H1 (cell line): ENCODE data around the gene CEP95. TPM values are rescaled to one million over a fixed set of nuclear protein-coding genes. Genes with fewer than 3 reads are reported as not detected.
A peak's percentile ranks its signal among the peaks of the same experiment; 100 is the strongest.

ENCODE experiments used
- CTCF ChIA-PET: fragments of 300-600 bp; sonication (Branson Sonifier 250); formaldehyde crosslinking; loops from one replicate; lab custom pipeline; 2021; ENCODE audit not compliant: partially characterized antibody; lab: Charles Lee
- POLR2A ChIA-PET: fragments of 300-600 bp; sonication (Branson Sonifier 250); formaldehyde crosslinking; loops from one replicate; lab custom pipeline; 2021; ENCODE audit warnings: inconsistent platforms; ENCODE audit not compliant: partially characterized antibody; lab: Charles Lee
- DNase-seq, 2 experiments: peaks; one replicate each; pipeline versions ENCODE4 v3.0.0 to v3.0.0-alpha.2; 2010 to 2022; ENCODE audit warnings: low spot score in 2 of 2, low read depth in 1 of 2, mixed read lengths in 1 of 2
- FAIRE-seq: peaks from 2 replicates; lab custom pipeline; 2011; peaks lifted over from hg19 to GRCh38; lab: Jason Lieb, UNC
- H2AFZ ChIP-seq: 2 replicates; pipeline ENCODE4 v1.8.1; 2012; ENCODE audit warnings: low read length, inconsistent platforms
- H2AK5ac ChIP-seq: 2 replicates; pipeline ENCODE4 v1.6.1; 2013; ENCODE audit warnings: low read depth, low read length
- H2BK120ac ChIP-seq: replicated peaks from 2 replicates; pipeline ENCODE3; 2013; ENCODE audit warnings: low read depth, low read length, inconsistent platforms
- H2BK12ac ChIP-seq: 2 replicates; pipeline ENCODE4 v1.6.1; 2013; ENCODE audit warnings: low read depth, low read length
- H2BK15ac ChIP-seq: 2 replicates; pipeline ENCODE4 v1.6.1; 2013; ENCODE audit warnings: low read length
- H2BK20ac ChIP-seq: 2 replicates; pipeline ENCODE4 v1.6.1; 2013; ENCODE audit warnings: low read length
- H2BK5ac ChIP-seq: 2 replicates; pipeline ENCODE4 v1.6.1; 2013; ENCODE audit warnings: low read depth, low read length
- H3K14ac ChIP-seq: 2 replicates; pipeline ENCODE4 v1.6.1; 2013; ENCODE audit warnings: inconsistent platforms; ENCODE audit not compliant: insufficient read length
- H3K18ac ChIP-seq: 2 replicates; pipeline ENCODE4 v1.6.1; 2013; ENCODE audit warnings: low read length; ENCODE audit errors: extremely low read depth
- H3K23ac ChIP-seq: 2 replicates; pipeline ENCODE4 v1.6.1; 2013; ENCODE audit warnings: inconsistent platforms; ENCODE audit not compliant: insufficient read length
- H3K23me2 ChIP-seq: 2 replicates; pipeline ENCODE4 v1.6.1; 2013; ENCODE audit warnings: low read depth, low read length
- H3K27ac ChIP-seq: 2 replicates; pipeline ENCODE4 v1.6.1; 2011; ENCODE audit warnings: low read depth, low read length, inconsistent platforms
- H3K27me3 ChIP-seq, 4 experiments: replicated peaks in 1 of 4; 1 replicate in 1 of 4; 2 replicates in 3 of 4; pipeline versions ENCODE4 v1.6.1 to v1.8.1; 2011 to 2013; ENCODE audit warnings: low read length in 3 of 4, mild to moderate bottlenecking in 3 of 4, inconsistent platforms in 2 of 4, mixed read lengths in 2 of 4, moderate library complexity in 1 of 4; ENCODE audit not compliant: control insufficient read depth in 3 of 4, insufficient read depth in 3 of 4; ENCODE audit errors: extremely low read depth in 1 of 4
- H3K36me3 ChIP-seq, 4 experiments: 2 replicates each; pipeline versions ENCODE4 v1.6.1 to v1.8.1; 2011 to 2013; ENCODE audit warnings: mild to moderate bottlenecking in 4 of 4, low read length in 3 of 4, moderate library complexity in 2 of 4, control low read depth in 1 of 4, inconsistent platforms in 1 of 4; ENCODE audit not compliant: insufficient read depth in 4 of 4, control insufficient read depth in 2 of 4
- H3K4ac ChIP-seq: replicated peaks from 2 replicates; pipeline ENCODE3; 2013; ENCODE audit warnings: low read length, low read depth, mixed read lengths, inconsistent platforms; ENCODE audit not compliant: insufficient read length
- H3K4me1 ChIP-seq, 4 experiments: replicated peaks in 1 of 4; 1 replicate in 1 of 4; 2 replicates in 3 of 4; pipeline versions ENCODE4 v1.6.1 to v1.8.1; 2011 to 2013; ENCODE audit warnings: low read length in 3 of 4, inconsistent platforms in 2 of 4, mixed read lengths in 1 of 4; ENCODE audit not compliant: insufficient read depth in 4 of 4, control insufficient read depth in 3 of 4
- H3K4me2 ChIP-seq, 2 experiments: 2 replicates each; pipeline versions ENCODE4 v1.6.1 to v1.8.1; 2011 to 2013; ENCODE audit warnings: low read depth in 2 of 2, low read length in 2 of 2, control low read depth in 1 of 2, inconsistent platforms in 1 of 2, mild to moderate bottlenecking in 1 of 2; ENCODE audit not compliant: insufficient read depth in 1 of 2
- H3K4me3 ChIP-seq, 4 experiments: fragments of 200-600, 300-600 bp in 1 of 4; sonication (generic), shearing (Covaris generic), sonication (Bioruptor Twin) in 1 of 4; 2 replicates each; pipeline versions ENCODE4 v1.5.1 to v1.8.1; 2011 to 2016; ENCODE audit warnings: low read length in 4 of 4, low read depth in 3 of 4, control low read depth in 2 of 4, inconsistent platforms in 2 of 4, mild to moderate bottlenecking in 2 of 4, mixed read lengths in 1 of 4, moderate library complexity in 1 of 4; ENCODE audit not compliant: insufficient read depth in 2 of 4; ENCODE audit errors: extremely low read depth in 1 of 4
- H3K56ac ChIP-seq: replicated peaks from 2 replicates; pipeline ENCODE3; 2013; ENCODE audit warnings: low read depth, mild to moderate bottlenecking, mixed read lengths, low read length, inconsistent platforms; ENCODE audit not compliant: insufficient read length
- H3K79me1 ChIP-seq: 2 replicates; pipeline ENCODE4 v1.6.1; 2013; ENCODE audit warnings: low read depth, low read length, control low read depth
- H3K79me2 ChIP-seq, 2 experiments: 2 replicates each; pipeline versions ENCODE4 v1.6.1 to v1.8.1; 2012 to 2013; ENCODE audit warnings: low read length in 2 of 2, mild to moderate bottlenecking in 2 of 2, inconsistent platforms in 1 of 2; ENCODE audit not compliant: insufficient read depth in 2 of 2, control insufficient read depth in 1 of 2
- H3K9ac ChIP-seq, 4 experiments: replicated peaks in 1 of 4; 1 replicate in 1 of 4; 2 replicates in 3 of 4; pipeline versions ENCODE4 v1.6.1 to v1.8.1; 2011 to 2013; ENCODE audit warnings: low read depth in 3 of 4, low read length in 3 of 4, control low read depth in 2 of 4, mild to moderate bottlenecking in 2 of 4, moderate library complexity in 2 of 4, inconsistent platforms in 1 of 4; ENCODE audit errors: extremely low read depth in 1 of 4
- H3K9me3 ChIP-seq, 2 experiments: 2 replicates each; pipeline versions ENCODE4 v1.6.1 to v1.8.1; 2012 to 2013; ENCODE audit warnings: mild to moderate bottlenecking in 2 of 2, moderate library complexity in 2 of 2, control low read depth in 1 of 2, inconsistent platforms in 1 of 2, low read depth in 1 of 2, low read length in 1 of 2, mixed read lengths in 1 of 2; ENCODE audit not compliant: insufficient read depth in 2 of 2
- H4K20me1 ChIP-seq, 2 experiments: replicated peaks in 1 of 2; 2 replicates each; pipeline versions ENCODE3 to v1.8.1; 2011 to 2013; ENCODE audit warnings: inconsistent platforms in 2 of 2, low read length in 2 of 2, mild to moderate bottlenecking in 1 of 2; ENCODE audit not compliant: insufficient read depth in 2 of 2, control insufficient read depth in 1 of 2
- H4K5ac ChIP-seq: 2 replicates; pipeline ENCODE4 v1.6.1; 2013; ENCODE audit warnings: low read length, low read depth, mixed read lengths, inconsistent platforms; ENCODE audit not compliant: insufficient read length
- H4K8ac ChIP-seq: 2 replicates; pipeline ENCODE4 v1.8.0; 2013; ENCODE audit warnings: mild to moderate bottlenecking, moderate library complexity, low read length, inconsistent platforms; ENCODE audit not compliant: insufficient read depth; ENCODE audit errors: extremely low read depth
- H4K91ac ChIP-seq: replicated peaks from 2 replicates; pipeline ENCODE3; 2013; ENCODE audit warnings: low read length, mixed read lengths, inconsistent platforms; ENCODE audit not compliant: insufficient read length
- SIN3A ChIP-seq, 2 experiments: IDR thresholded peaks in 1 of 2; conservative IDR thresholded peaks in 1 of 2; 2 replicates each; pipeline ENCODE4 v1.6.1; 2011 to 2012; ENCODE audit warnings: low read length in 2 of 2, improper control_type of control experiment in 1 of 2, low read depth in 1 of 2, mild to moderate bottlenecking in 1 of 2
- WGBS, 2 experiments: shearing (Covaris generic) in 1 of 2; methylation state at CpG; one replicate each; pipeline versions ENCODE4 v1.1.6 to v1.1.7; 2013 to 2015; ENCODE audit warnings: low lambda C conversion rate in 2 of 2, mixed read lengths in 2 of 2, inconsistent platforms in 1 of 2, low coverage in 1 of 2, missing lambda C conversion rate in 1 of 2; ENCODE audit not compliant: insufficient replicate concordance in 2 of 2, insufficient coverage in 1 of 2, insufficient read length in 1 of 2; ENCODE audit errors: extremely low coverage in 1 of 2, missing lambda C conversion rate in 1 of 2; 5-methylcytosine and 5-hydroxymethylcytosine counted together
- polyA plus RNA-seq, 7 experiments: library from polyadenylated mRNA; depleted of rRNA in 3 of 7; stranded (reverse) in 5 of 7; unstranded in 2 of 7; fragments of >200 nt in 5 of 7; fragments of 200-250 nt in 2 of 7; gene quantifications; 1 replicate in 5 of 7; 2 replicates in 1 of 7; 4 replicates in 1 of 7; pipeline versions ENCODE4 v1.2.1 to v1.2.3, GENCODE V29; 2011 to 2013; ENCODE audit warnings: missing spikeins in 2 of 7, mixed read lengths in 2 of 7
- total RNA-seq: library from RNA; stranded (reverse); fragmentation: NEBNext Ultra II Directional; extraction: Animal tissue kit (Norgen Biotek cat#: 25700); gene quantifications from 2 replicates; pipeline ENCODE4 v1.2.1, GENCODE V29; 2021

The CEP95 gene
- total and polyA plus RNA-seq, 2 of the 8 experiments (the other 6 are each of a cell fraction or from before 2014, with no cell fraction given), result 22.3 to 51.5 TPM

DNA sequence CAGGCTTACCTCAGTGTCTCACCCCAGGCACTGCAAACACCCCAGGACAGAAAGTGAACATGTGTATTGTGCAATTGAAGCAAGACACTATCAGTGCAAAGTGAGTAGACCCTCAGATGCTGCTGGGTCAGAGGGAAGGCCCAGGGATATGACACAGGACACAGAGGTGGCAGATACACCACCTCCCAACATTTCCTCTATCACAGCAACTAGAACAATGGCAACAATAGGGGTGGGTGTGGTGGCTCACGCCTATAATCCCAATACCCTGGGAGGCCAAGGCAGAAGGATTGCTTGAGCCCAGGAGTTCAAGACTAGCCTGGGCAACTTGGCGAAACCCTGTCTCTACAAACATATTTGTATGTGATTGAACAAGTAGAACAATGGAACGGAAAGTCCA, 35.3 kb upstream of the CEP95 start:
- POLR2A ChIA-PET, result interaction anchor here (0.7 kb wide), 1 partner anchor 190 kb away, joined by 3 read pairs; no protein-coding TSS in a partner anchor
- 79% methylated on average over 3 of the region's 3 CpGs; no CpG with 5 or more reads in 1 of the 2 experiments for whole genome bisulfite sequencing, 2 experiments
- no peaks in the 10 kb centered on the region for H3K79me2 ChIP-seq
- no peak overlapping the region for H3K4me3 ChIP-seq
- H3K14ac ChIP-seq, result no peak overlapping the region
- no peak overlapping the region for H2AFZ ChIP-seq
- no peak overlapping the region for H3K4me2 ChIP-seq
- no peak overlapping the region for H3K9ac ChIP-seq
- no peak for DNase-seq
- no peak overlapping the region for H2BK5ac ChIP-seq
- H3K23ac ChIP-seq, result no peak overlapping the region
- H2BK120ac ChIP-seq, result no peak overlapping the region
- H4K20me1 ChIP-seq, result no peaks in the 10 kb centered on the region
- H4K8ac ChIP-seq, result no peak overlapping the region; the same call in 1 of the 2 replicates
- FAIRE-seq, result no peak
- no peaks in the 10 kb centered on the region for H3K9me3 ChIP-seq
- no peak overlapping the region for H4K91ac ChIP-seq
- no peak overlapping the region for H3K27ac ChIP-seq
- no peak overlapping the region for H3K18ac ChIP-seq
- H3K23me2 ChIP-seq, result no peaks in the 10 kb centered on the region
- no peak overlapping the region for H2BK15ac ChIP-seq
- no peaks in the 10 kb centered on the region for H3K79me1 ChIP-seq
- no peak overlapping the region for H2AK5ac ChIP-seq
- H3K4ac ChIP-seq, result no peak overlapping the region
- H4K5ac ChIP-seq, result no peak overlapping the region
- H3K27me3 ChIP-seq, result no peaks in the 10 kb centered on the region
- H2BK12ac ChIP-seq, result no peak overlapping the region
- no peak for TF ChIP-seq SIN3A (conservative IDR thresholded peaks at IDR 0.05 in 1 of 2, IDR thresholded peaks at IDR 0.05 in 1 of 2; ENCODE audit: low read depth in 1 of 2, low read length in 2 of 2)
- CTCF ChIA-PET, result interaction anchor here (1.9 kb wide), 1 partner anchor 20 kb away, joined by 12 read pairs; no protein-coding TSS in a partner anchor
- peaks cover 0 to 5% (median 0%) of the 10 kb centered on the region in 4 experiments; a peak in 3 of 7 replicates for H3K4me1 ChIP-seq
- H3K56ac ChIP-seq, result no peak overlapping the region
- H2BK20ac ChIP-seq, result 0 out of 2 replicates have a peak overlapping the region, but pooled peaks have one; percentile 43
- no peaks in the 10 kb centered on the region for H3K36me3 ChIP-seq
